Measurements from ENCODE around the gene RDH13.

The RDH13 gene

DNA sequence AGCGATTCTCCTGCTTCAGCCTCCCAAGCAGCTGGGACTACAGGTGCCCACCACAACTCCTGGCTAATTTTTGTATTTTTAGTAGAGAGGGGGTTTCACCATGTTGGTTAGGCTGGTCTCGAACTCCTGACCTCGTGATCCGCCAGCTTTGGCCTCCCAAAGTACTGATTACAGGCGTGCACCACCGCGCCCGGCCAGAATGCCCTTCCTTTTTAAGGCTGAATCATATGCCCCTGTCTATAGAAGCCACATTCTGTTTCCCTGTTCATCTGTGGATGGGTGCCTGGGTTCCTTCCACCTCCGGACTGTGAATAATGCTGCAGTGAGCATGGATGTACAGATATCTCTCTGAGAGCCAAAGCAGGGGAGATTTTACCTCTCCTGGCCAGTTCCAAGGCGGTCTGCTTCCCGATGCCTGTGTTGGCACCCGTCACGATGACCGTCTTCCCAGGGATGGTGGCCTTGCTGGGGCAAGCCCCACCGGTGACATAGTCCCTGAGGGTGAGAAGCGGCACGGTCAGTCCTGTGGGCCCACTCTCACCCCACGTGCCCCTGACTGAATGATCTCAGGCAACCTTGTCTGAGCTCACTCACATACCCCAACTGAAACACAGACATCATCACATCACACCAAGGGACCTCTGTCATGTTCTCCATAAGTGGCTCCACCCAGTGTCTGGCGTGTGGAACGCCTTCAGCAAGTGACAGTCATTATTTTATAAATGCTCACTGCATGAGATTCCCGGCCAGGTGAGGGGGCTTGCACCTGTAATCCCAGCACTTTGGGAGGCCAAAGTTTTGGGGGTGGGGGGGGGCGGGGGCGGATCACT, 4.0 kb downstream of the RDH13 start:
- Mint-ChIP-seq H3K4me3 (no peak overlapping the region), H3K27ac (no peak overlapping the region), H3K27me3 (peaks cover 4% of the 10 kb centered on the region), H3K4me1 (ENCODE audit: low read depth) (peaks cover 12% of the 10 kb centered on the region), H3K9me3 (no peaks in the 10 kb centered on the region), H3K36me3 (ENCODE audit: low read depth) (peaks cover 65% of the 10 kb centered on the region)
- intact Hi-C loops (cut with micrococcal nuclease): no loop called here

DNA sequence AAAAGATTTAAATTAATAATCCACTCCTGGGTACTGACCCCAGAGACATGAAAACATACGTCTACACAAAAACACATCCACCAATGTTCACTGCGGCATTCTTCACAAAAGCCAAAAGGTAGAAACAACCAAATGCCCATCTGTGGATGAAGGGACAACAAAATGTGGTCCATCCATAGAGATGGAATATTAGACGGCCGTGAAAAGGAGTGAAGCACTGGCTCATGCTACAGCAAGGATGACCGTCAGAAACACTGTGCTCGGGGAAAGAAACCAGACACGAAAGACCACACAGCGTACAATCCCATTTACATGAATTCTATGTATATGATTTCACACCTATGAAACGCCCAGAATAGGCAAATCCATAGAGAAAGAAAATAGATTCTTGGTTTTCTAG, 6.1 kb downstream of the RDH13 start:
- H3K36me3 Mint-ChIP-seq (ENCODE audit: low read depth): peaks cover 84% of the 10 kb centered on the region
- intact Hi-C loops (cut with micrococcal nuclease): no loop called here
- H3K9me3 Mint-ChIP-seq: no peaks in the 10 kb centered on the region
- H3K27me3 Mint-ChIP-seq: no peaks in the 10 kb centered on the region
- H3K27ac Mint-ChIP-seq: no peak overlapping the region
- H3K4me3 Mint-ChIP-seq: no peak overlapping the region
- peaks cover 8% of the 10 kb centered on the region for H3K4me1 Mint-ChIP-seq (ENCODE audit: low read depth)

DNA sequence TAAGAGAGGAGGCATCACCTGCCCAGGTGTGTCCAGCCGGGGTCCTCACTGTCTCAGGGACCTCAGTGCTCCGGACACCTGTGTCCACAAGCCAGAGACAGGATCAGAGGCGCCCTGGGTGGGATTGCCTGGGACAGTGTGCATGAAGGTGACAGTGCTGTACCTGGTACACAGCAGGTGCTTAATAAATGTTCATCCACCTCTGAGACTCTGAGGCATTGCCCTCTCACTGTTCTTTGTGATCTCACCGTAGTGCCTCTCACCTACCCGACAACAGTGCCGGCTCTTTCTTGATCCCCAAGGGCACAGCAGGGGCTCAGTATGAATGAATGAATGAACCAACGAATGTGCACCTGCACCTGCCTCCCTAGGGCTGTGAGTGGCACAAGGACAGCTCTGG, 9.2 kb downstream of the RDH13 start:
- H3K9me3 Mint-ChIP-seq: no peaks in the 10 kb centered on the region
- peaks cover 90% of the 10 kb centered on the region for H3K36me3 Mint-ChIP-seq (ENCODE audit: low read depth)
- no peak overlapping the region for H3K27ac Mint-ChIP-seq
- intact Hi-C loops (cut with micrococcal nuclease): no loop called here
- no peaks in the 10 kb centered on the region for H3K27me3 Mint-ChIP-seq
- H3K4me3 Mint-ChIP-seq: no peak overlapping the region
- H3K4me1 Mint-ChIP-seq (ENCODE audit: low read depth): no peaks in the 10 kb centered on the region

DNA sequence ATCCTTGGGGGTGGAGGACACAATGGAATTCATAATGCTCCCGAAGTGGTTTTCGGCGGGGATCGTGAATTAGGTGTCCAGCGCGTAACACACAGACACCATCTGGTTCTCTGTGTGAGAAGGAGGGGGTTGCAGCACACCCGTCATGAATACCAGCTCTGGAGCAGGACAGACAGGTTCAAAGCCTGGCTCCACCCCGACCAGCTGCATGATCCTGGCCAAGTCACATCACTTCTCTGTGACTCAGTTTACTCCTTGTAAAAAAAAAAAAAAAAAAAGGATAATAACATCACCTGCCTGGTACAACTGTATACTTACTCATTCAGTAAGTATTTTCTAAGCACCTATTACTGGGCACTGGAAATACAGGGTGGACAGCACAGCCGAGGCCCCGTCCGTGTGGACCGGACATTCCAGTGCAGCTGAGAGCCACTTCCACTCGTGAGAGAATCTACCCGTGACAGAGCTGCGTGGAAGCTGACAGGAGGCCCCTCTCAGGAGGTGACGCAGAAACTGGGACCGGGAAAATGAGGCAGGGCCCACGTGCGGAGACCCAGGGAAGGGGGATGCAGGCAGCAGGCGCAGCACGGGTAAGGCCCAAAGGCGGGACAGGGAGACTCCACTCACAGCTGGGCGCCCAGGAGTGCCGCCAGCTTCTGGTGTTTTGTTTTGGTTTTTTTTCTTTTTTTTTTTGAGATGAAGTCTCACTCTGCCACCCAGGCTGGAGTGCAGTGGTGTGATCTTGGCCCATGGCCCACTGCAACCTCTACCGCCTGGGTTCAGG, 12.0 kb downstream of the RDH13 start:
- Mint-ChIP-seq H3K27ac (no peak overlapping the region), H3K36me3 (ENCODE audit: low read depth) (peaks cover 96% of the 10 kb centered on the region), H3K27me3 (no peaks in the 10 kb centered on the region)

DNA sequence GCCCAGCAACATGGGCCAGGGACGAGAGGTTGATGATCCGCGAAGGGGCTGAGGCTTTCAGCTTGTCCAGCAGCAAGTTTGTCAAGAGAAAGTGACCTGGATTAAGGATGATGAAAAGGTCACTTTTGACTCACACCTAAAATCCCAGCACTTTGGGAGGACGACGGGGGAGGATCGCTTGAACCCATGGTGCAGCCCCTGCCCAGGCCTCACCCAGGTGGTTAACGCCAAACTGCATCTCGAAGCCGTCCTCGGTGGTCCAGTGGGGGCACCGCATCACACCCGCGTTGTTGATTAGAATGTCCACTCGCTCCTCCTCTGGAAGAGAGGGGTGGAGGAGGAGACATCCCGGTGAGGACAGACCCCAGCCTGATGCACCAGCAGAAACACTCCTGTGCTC, 14.5 kb downstream of the RDH13 start:
- Mint-ChIP-seq H3K27me3 (no peaks in the 10 kb centered on the region), H3K27ac (no peak overlapping the region), H3K9me3 (no peaks in the 10 kb centered on the region), H3K4me3 (no peak overlapping the region), H3K4me1 (ENCODE audit: low read depth) (no peaks in the 10 kb centered on the region), H3K36me3 (ENCODE audit: low read depth) (peaks cover 100% of the 10 kb centered on the region)
- intact Hi-C loops (cut with micrococcal nuclease): no loop called here

More for the DNA sequence above, 12.0 kb downstream of the RDH13 start:
- Mint-ChIP-seq H3K4me3 (no peak overlapping the region), H3K9me3 (no peaks in the 10 kb centered on the region), H3K4me1 (ENCODE audit: low read depth) (no peaks in the 10 kb centered on the region)
- intact Hi-C loops (cut with micrococcal nuclease): no loop called here

DNA sequence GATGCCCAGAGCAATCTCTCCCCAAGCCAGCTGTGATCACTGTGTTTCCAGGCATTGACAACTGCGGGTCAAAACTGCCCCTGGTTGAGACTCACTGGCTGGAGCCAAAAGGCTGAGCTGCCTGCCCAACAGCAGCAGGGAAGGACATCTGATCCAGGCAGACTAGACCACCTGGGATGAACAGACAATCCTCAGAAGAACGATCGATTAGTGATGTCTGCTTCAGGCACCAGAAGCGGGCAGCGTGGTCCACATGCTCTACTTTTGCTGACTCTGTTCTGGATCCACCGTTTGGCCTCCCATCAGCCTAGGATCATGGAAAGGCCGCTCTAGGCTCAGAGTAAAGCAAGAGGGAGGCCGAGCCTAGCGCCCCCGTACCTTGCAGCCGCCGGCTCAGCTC, 15.0 kb downstream of the RDH13 start:
- Mint-ChIP-seq H3K4me3 (no peak overlapping the region), H3K36me3 (ENCODE audit: low read depth) (peaks cover 100% of the 10 kb centered on the region), H3K27me3 (peaks cover 3% of the 10 kb centered on the region), H3K4me1 (ENCODE audit: low read depth) (no peaks in the 10 kb centered on the region), H3K9me3 (no peaks in the 10 kb centered on the region), H3K27ac (no peak overlapping the region)
- intact Hi-C loops (cut with micrococcal nuclease): no loop called here

DNA sequence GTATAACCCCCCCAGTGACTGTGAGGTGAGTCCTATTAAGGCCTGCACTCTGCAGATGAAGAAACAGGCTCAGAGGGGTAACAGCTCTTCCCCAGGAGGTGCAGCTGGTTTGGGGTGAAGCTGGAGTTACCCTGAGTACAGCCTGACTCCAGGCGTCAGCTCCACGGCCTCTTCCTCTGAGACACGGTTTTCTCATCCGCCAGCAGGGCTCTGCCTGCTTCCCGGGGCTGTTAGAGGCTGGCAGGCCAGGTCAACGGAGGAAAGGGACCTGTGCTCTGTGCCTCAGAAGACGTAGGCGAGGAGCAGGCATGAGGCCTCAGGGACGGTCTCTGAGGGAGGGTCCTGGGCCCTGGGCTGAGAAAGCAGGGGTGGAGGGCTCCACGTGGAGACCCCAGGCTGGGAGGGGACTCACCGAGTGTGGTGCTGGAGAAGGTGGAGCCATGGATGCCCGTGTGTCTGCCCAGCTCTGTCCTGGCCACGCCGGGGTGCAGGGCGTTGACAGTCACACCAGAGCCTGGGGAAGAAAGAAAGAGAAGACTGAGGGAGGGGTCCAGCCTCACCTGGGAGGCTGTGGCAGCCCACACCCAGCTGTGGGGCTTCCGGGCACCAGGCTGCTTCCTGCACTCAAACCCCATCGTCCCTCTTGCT, 15.8 kb downstream of the RDH13 start:
- H3K27me3 Mint-ChIP-seq: peaks cover 12% of the 10 kb centered on the region
- H3K4me1 Mint-ChIP-seq (ENCODE audit: low read depth): peaks cover 7% of the 10 kb centered on the region
- H3K9me3 Mint-ChIP-seq: no peaks in the 10 kb centered on the region
- H3K4me3 Mint-ChIP-seq: no peak overlapping the region
- H3K36me3 Mint-ChIP-seq (ENCODE audit: low read depth): peaks cover 100% of the 10 kb centered on the region
- intact Hi-C loops (cut with micrococcal nuclease): no loop called here
- no peak overlapping the region for H3K27ac Mint-ChIP-seq

DNA sequence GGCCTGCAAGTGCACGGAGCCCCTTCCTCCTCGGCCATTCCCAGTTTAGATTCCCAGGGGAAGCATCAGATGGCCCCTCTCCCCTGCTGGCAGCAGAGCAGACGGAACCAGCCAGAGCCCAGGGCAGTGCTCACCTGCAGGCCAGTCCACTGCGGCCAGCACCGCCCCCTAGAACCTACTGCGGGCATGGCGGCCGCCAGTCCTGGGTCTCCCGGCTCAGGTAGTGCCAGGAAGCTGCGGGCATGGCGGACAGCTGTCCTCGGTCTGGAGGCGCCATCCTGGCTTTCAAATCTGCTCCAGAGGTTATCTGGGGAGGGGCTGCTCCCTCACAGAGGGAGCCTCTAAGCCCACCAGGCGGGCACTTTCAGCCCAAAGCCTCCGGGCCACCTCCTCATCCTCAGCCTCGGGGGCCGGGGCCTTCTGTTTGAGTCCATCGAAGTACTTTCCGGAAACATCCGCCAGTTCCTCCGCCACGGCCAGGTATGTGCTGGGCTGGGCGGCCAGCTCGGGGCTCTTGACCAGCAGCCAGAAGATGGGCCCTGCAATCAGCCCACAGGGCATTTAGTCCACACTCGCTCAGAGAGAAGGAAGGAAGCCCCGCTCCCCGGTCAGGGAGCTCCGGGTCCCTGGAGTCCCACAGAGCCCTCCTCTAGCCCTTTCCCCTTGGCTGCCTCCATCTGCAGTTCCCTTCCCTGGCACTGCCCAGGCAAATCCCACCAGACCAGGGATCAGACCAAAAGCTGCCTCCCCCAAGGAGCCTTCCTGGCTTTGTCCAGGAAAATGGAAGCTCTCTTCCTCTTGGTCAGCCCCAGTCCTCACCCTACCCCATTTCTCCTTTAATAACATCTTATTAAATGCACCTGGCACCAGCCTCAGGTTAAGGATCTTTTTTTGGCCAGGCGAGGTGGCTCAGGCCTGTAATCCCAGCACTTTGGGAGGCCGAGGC, 17.9 kb downstream of the RDH13 start:
- H3K9me3 Mint-ChIP-seq: no peaks in the 10 kb centered on the region
- intact Hi-C loops (cut with micrococcal nuclease): no loop called here
- peaks cover 29% of the 10 kb centered on the region for H3K27me3 Mint-ChIP-seq
- H3K27ac Mint-ChIP-seq: no peak overlapping the region
- no peak overlapping the region for H3K4me3 Mint-ChIP-seq
- peaks cover 83% of the 10 kb centered on the region for H3K36me3 Mint-ChIP-seq (ENCODE audit: low read depth)
- H3K4me1 Mint-ChIP-seq (ENCODE audit: low read depth): peaks cover 18% of the 10 kb centered on the region

DNA sequence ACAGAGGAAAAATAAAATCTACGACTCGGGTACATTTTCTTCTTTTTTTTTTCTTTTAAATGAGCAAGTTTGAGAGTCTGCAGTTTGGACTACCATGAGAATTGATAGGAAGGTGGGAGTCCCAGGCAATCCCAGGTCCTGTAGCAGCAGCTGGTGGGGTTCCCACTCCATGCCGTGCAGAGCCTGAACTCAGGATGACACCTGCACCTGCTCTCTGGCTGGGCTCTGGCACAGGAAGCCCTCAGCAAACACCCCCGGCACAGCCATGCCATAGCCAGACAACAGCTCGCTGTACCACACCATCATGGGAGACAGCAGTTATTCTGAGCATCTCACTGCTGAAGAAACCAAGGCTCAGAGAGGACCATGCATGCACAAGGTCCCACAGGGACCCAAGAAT, 18.7 kb downstream of the RDH13 start:
- no peaks in the 10 kb centered on the region for H3K9me3 Mint-ChIP-seq
- intact Hi-C loops (cut with micrococcal nuclease): no loop called here
- H3K4me1 Mint-ChIP-seq (ENCODE audit: low read depth): peaks cover 18% of the 10 kb centered on the region
- no peak overlapping the region for H3K4me3 Mint-ChIP-seq
- H3K27me3 Mint-ChIP-seq: peaks cover 32% of the 10 kb centered on the region
- H3K27ac Mint-ChIP-seq: no peak overlapping the region
- peaks cover 81% of the 10 kb centered on the region for H3K36me3 Mint-ChIP-seq (ENCODE audit: low read depth)

- intact Hi-C loops (cut with micrococcal nuclease): no loop called here
- no peaks in the 10 kb centered on the region for H3K9me3 Mint-ChIP-seq
- H3K36me3 Mint-ChIP-seq (ENCODE audit: low read depth): peaks cover 65% of the 10 kb centered on the region
- no peak overlapping the region for H3K4me3 Mint-ChIP-seq
- H3K27ac Mint-ChIP-seq: no peak overlapping the region
- H3K27me3 Mint-ChIP-seq: peaks cover 39% of the 10 kb centered on the region
- peaks cover 18% of the 10 kb centered on the region for H3K4me1 Mint-ChIP-seq (ENCODE audit: low read depth)
Measured at GRCh38 chr19:55042688-55043087, 20.3 kb downstream of the RDH13 start.

DNA sequence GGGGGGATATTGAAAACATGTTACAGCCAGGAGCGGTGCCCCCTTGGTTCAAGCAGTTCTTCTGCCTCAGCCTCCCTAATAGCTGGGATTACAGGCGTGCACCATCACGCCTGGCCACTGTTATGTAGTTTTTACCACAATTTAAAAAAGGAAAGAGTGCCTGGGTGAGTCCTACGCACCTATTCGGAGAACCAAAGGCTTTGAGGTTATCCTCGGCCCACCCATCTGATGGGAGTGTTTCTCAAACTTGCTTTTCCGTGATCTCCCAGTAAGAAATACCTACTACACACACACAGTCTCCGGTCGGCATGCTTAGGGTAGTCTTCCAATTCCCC, 20.6 kb downstream of the RDH13 start:
- Mint-ChIP-seq H3K9me3 (no peaks in the 10 kb centered on the region), H3K4me3 (no peak overlapping the region), H3K36me3 (ENCODE audit: low read depth) (peaks cover 61% of the 10 kb centered on the region), H3K4me1 (ENCODE audit: low read depth) (peaks cover 18% of the 10 kb centered on the region), H3K27me3 (peaks cover 39% of the 10 kb centered on the region), H3K27ac (no peak overlapping the region)
- intact Hi-C loops (cut with micrococcal nuclease): no loop called here

GRCh38 chr19:55041627-55042343, 21.2 kb downstream of the RDH13 start:
- Mint-ChIP-seq H3K4me3 (peak overlapping the region; percentile 26), H3K36me3 (ENCODE audit: low read depth) (peaks cover 56% of the 10 kb centered on the region), H3K27ac (no peak overlapping the region), H3K9me3 (no peaks in the 10 kb centered on the region), H3K4me1 (ENCODE audit: low read depth) (peaks cover 18% of the 10 kb centered on the region), H3K27me3 (peaks cover 39% of the 10 kb centered on the region)
- intact Hi-C loops (cut with micrococcal nuclease): no loop called here

- no peaks in the 10 kb centered on the region for H3K9me3 Mint-ChIP-seq
- H3K27ac Mint-ChIP-seq: no peak overlapping the region
- peaks cover 39% of the 10 kb centered on the region for H3K27me3 Mint-ChIP-seq
- intact Hi-C loops (cut with micrococcal nuclease): no loop called here
- peaks cover 50% of the 10 kb centered on the region for H3K36me3 Mint-ChIP-seq (ENCODE audit: low read depth)
- H3K4me3 Mint-ChIP-seq: no peak overlapping the region
- H3K4me1 Mint-ChIP-seq (ENCODE audit: low read depth): peaks cover 18% of the 10 kb centered on the region
Measured at GRCh38 chr19:55041244-55041626, 21.7 kb downstream of the RDH13 start.
